22Rv1 (cell line): Measurements from ENCODE around the gene ZBTB45.

Experiments
- ZFX ChIP-seq: fragments of 450-650 bp; IDR thresholded peaks from 2 replicates; pipeline ENCODE4 v1.6.1; 2017; ENCODE audit warnings: antibody characterized with exemption, borderline replicate concordance
- TF ChIP-seq, protein P1 (sequence below): fragments of 450-650 bp; IDR thresholded peaks from 2 replicates; pipeline ENCODE4 v1.5.1; 2017; ENCODE audit warnings: mild to moderate bottlenecking

DNA sequence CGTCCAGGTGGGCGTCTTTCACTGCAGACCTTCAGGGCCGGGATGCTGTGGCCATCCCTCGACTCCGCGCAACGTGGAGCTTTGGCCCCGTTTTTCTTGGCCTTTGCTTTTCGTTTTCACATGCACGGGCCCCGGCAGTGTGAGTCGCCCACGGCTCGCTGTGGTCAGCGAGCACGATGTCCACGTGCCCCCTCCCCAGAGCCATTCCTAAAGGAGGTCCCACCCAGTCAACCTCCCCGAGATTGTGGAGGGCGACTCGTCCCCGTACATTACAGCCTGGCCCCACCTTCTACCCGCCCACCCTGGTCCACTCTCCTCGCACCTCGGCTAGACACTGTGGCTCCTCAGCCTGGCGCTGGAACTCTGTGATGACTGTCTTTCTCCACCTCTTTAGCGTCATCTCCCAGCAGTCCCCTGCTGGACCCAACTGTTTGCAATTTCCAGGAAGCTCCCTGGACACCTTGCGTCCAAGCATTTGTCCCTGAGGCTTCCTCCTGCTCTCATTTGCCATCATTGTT is 43.1 kb downstream of the ZBTB45 start:
- TF ChIP-seq, protein P1, sequence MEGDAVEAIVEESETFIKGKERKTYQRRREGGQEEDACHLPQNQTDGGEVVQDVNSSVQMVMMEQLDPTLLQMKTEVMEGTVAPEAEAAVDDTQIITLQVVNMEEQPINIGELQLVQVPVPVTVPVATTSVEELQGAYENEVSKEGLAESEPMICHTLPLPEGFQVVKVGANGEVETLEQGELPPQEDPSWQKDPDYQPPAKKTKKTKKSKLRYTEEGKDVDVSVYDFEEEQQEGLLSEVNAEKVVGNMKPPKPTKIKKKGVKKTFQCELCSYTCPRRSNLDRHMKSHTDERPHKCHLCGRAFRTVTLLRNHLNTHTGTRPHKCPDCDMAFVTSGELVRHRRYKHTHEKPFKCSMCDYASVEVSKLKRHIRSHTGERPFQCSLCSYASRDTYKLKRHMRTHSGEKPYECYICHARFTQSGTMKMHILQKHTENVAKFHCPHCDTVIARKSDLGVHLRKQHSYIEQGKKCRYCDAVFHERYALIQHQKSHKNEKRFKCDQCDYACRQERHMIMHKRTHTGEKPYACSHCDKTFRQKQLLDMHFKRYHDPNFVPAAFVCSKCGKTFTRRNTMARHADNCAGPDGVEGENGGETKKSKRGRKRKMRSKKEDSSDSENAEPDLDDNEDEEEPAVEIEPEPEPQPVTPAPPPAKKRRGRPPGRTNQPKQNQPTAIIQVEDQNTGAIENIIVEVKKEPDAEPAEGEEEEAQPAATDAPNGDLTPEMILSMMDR = no peak
- TF ChIP-seq ZFX = no peak
